ENCODE measurements around the gene GALK2. TPM values are rescaled to one million over a fixed set of nuclear protein-coding genes. Genes with fewer than 3 reads are reported as not detected.

GALK2 gene
- total and polyA plus RNA-seq, 2 of the 4 experiments (the other 2 are of a cell fraction): 27.0 to 63.6 TPM

- Histone ChIP-seq H3K9ac (ENCODE audit: low read depth, low read length) (peak overlapping the region; percentile 60; the same call in 1 of the 2 replicates), H2BK20ac (ENCODE audit: low read depth, low read length) (peak overlapping the region; percentile 92), H3K23ac (ENCODE audit: low read depth, low read length) (peak overlapping the region; percentile 83; the same call in 1 of the 2 replicates), H2BK120ac (ENCODE audit: low read depth, low read length) (peak overlapping the region; percentile 88), H3K56ac (ENCODE audit: extremely low read depth, insufficient read depth, low read length) (peak overlapping the region; percentile 58), H3K4me1 (ENCODE audit: control insufficient read depth, insufficient read depth, low read length) (peaks cover 11% of the 10 kb centered on the region), H2BK15ac (ENCODE audit: low read depth, low read length) (peak overlapping the region; percentile 78; the same call in 1 of the 3 replicates), H4K20me1 (ENCODE audit: insufficient read depth, low read length) (no peaks in the 10 kb centered on the region), H3K14ac (replicated peaks; ENCODE audit: low read depth, low read length) (peak overlapping the region; percentile 74; the same call in 1 of the 2 replicates), H2AK5ac (ENCODE audit: low read depth, low read length) (peak overlapping the region; percentile 27; the same call in 1 of the 2 replicates), H2AK9ac (replicated peaks; ENCODE audit: low read depth, low read length, poor library complexity) (no peak overlapping the region), H3K4ac (ENCODE audit: low read depth, low read length) (peak overlapping the region; percentile 89), H3K4me2 (ENCODE audit: low read depth, low read length) (peak overlapping the region; percentile 97; the same call in 1 of the 2 replicates), H4K91ac (ENCODE audit: insufficient read depth, low read depth, low read length) (peak overlapping the region; percentile 45), H3K36me3 (ENCODE audit: control insufficient read depth, insufficient read depth, low read length) (peaks cover 23% of the 10 kb centered on the region), H3K9me3 (ENCODE audit: control insufficient read depth, insufficient read depth, low read length) (no peaks in the 10 kb centered on the region), H4K8ac (ENCODE audit: low read depth in 2 of 2, low read length in 2 of 2) (peak overlapping the region; percentile 81 to 89), H4K5ac (ENCODE audit: low read depth, low read length) (peak overlapping the region; percentile 97; the same call in 1 of the 2 replicates), H2BK5ac (ENCODE audit: low read depth, low read length, poor library complexity, severe bottlenecking) (peak overlapping the region; percentile 98), H3K27ac (ENCODE audit: insufficient read depth, low read length) (peak overlapping the region; percentile 63), H3K4me3 (ENCODE audit: insufficient read depth, low read depth, low read length) (no peak overlapping the region), H3K18ac (ENCODE audit: low read depth, low read length) (peak overlapping the region; percentile 100), H3K79me1 (ENCODE audit: low read depth in 1 of 2, low read length in 2 of 2) (peaks cover 14 to 15% of the 10 kb centered on the region in 2 experiments), H3K9me1 (ENCODE audit: insufficient read depth, low read length) (no peaks in the 10 kb centered on the region), H2AFZ (replicated peaks; ENCODE audit: low read length, poor library complexity) (no peak overlapping the region), H3K27me3 (ENCODE audit: control insufficient read depth, insufficient read depth, low read length) (no peaks in the 10 kb centered on the region)
- POLR2A ChIA-PET (ENCODE audit: unreplicated experiment): no interaction called here
- BruUV-seq (replicated peaks): no TSS peak
- no CpG with 5 or more reads among the region's 5 CpGs for WGBS, 2 experiments (ENCODE audit: extremely low coverage in 2 of 2, insufficient read length in 1 of 2)
- no peak for TF ChIP-seq RFX5 (IDR thresholded peaks at IDR 0.05; ENCODE audit: low read depth, low read length)
- no peak for TF ChIP-seq CEBPB (IDR thresholded peaks at IDR 0.05; ENCODE audit: low read depth, low read length)
- TF ChIP-seq USF2 (IDR thresholded peaks at IDR 0.05; ENCODE audit: low read depth, low read length): no peak
- TF ChIP-seq CHD1 (IDR thresholded peaks at IDR 0.05; ENCODE audit: low read depth, low read length): no peak
- no peak for TF ChIP-seq RAD21 (IDR thresholded peaks at IDR 0.05; ENCODE audit: low read length)
- TF ChIP-seq RCOR1 (IDR thresholded peaks at IDR 0.05; ENCODE audit: insufficient replicate concordance, low read length): no peak
- TF ChIP-seq SMC3 (IDR thresholded peaks at IDR 0.05; ENCODE audit: low read depth, low read length): no peak
- intact Hi-C loops (cut with micrococcal nuclease) (loop anchor here (5.0 kb wide), 2 partner anchors 88 to 268 kb away; partner anchors contain the start of gene SECISBP2L), dilution Hi-C loops (cut with HindIII; ENCODE audit: low sequenced_read_pairs, unreplicated experiment) (no loop called here), in situ Hi-C loops (cut with MboI; ENCODE audit: low sequenced_read_pairs) (no loop called here)
- CTCF ChIA-PET: no interaction called here
- ATAC-seq (ENCODE audit: low read depth) (no peak), DNase-seq (peak; percentile 59)
These were observed 35.2 kb upstream of the GALK2 start for GRCh38 chr15:49134683-49135341.
